GM13977 (cell line): ENCODE measurements around the gene SLC35F5.

Experiments
- DNase-seq: peaks from one replicate; pipeline ENCODE4 v3.0.0; 2012; ENCODE audit warnings: low spot score
- in situ Hi-C: fragments of 300-500 bp; cut with MboI; formaldehyde crosslinking; loops from one replicate; pipeline ENCODE4 v1.12.0; 2022; ENCODE audit warnings: low sequenced_read_pairs, low pct_unique_long_range_greater_than_20kb, mixed read lengths, inconsistent platforms; ENCODE audit not compliant: unreplicated experiment
- TF ChIP-seq, protein P1 (sequence below): IDR thresholded peaks from 2 replicates; pipeline ENCODE4 v1.5.1; 2012; ENCODE audit warnings: mild to moderate bottlenecking, control low read depth; ENCODE audit not compliant: insufficient read depth; ENCODE audit errors: extremely low read depth, missing control alignments

Gene SLC35F5

DNA sequence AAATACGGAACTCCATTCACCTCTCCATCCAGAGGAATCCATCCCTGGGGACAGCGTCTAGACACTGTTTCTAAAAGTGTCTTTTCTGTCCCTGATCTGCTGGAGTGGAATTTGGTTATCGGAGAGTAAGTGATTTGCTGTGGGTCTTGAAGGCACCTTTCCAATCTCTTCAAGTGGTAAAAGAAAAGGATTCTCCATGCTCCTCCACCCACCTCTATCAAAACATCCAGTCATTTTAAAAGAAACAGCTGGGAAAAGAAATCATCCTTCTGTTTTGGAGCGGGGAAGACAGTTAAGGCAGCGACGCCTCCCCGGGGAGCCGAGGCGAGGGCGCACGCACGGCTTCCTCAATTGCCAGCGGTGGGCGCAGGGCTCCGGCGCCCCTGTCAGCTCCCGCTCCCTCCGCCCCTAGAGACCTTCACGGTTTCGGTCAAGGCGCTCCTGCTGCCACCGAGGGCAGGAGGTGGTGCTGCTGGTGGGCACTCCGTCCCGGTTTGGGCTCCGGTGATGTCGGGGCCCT lies 547 bp downstream of the SLC35F5 start:
- in situ Hi-C loops, result no loop called here
- peak; percentile 43 for DNase-seq
- TF ChIP-seq, protein P1, sequence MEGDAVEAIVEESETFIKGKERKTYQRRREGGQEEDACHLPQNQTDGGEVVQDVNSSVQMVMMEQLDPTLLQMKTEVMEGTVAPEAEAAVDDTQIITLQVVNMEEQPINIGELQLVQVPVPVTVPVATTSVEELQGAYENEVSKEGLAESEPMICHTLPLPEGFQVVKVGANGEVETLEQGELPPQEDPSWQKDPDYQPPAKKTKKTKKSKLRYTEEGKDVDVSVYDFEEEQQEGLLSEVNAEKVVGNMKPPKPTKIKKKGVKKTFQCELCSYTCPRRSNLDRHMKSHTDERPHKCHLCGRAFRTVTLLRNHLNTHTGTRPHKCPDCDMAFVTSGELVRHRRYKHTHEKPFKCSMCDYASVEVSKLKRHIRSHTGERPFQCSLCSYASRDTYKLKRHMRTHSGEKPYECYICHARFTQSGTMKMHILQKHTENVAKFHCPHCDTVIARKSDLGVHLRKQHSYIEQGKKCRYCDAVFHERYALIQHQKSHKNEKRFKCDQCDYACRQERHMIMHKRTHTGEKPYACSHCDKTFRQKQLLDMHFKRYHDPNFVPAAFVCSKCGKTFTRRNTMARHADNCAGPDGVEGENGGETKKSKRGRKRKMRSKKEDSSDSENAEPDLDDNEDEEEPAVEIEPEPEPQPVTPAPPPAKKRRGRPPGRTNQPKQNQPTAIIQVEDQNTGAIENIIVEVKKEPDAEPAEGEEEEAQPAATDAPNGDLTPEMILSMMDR, result no peak

DNA sequence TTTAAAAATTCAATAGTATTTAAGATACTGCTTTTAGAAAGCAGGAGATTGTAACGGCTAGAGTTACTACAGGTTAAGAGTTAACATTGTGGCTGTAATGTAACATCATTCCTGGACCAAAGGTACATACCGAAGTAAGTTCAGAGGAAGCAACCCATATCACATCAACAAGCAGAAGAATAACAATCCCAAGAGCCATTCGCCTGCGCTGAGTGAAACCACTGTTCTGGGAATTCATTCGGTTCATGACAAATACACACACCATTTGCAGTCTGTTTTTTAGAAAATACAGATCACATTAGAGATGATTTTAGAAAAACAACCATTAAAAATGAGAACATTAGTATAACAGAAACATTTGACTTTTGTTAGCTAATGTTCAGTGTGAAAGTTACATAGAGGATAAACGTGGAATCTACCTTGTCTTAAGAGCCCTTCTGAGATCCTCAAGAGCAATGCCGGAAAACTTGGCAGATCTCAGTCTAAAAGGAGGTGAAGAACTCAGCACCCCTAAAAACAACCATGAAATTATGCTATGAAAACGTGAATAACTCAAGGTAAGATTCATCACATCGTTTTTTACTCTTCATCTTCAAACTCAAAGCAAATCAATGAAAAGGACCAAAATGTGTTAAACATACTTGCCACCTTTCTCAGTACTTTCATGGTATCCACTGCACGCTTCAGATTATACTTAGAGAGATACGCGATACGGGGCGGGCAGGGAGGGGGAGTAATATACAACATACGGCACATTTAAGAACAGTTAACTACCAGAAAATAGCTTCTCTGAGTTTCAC lies 1.2 kb downstream of the SLC35F5 start:
- peak; percentile 11 for DNase-seq
- TF ChIP-seq, protein P1, result no peak
- in situ Hi-C loops, result no loop called here

DNA sequence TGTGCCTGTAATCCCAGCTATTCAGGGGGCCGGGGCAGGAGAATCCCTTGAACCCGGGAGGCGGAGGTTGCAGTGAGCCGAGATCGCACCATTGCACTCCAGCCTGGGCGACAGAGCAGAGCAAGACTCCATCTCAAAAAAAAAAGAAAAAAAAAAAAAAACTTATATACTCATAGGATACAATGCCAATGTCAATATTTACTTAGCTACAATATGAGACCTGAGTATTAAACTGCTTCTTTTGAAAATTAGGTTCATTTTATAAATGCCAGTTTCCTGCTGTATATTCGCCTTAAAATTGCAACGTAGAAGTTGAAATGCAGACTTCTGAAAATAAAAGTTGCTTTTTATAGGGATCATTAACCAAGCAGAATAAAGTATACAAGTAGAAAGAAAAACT lies 2.3 kb downstream of the SLC35F5 start:
- in situ Hi-C loops, result no loop called here
- no peak for DNase-seq
- TF ChIP-seq, protein P1, result no peak

DNA sequence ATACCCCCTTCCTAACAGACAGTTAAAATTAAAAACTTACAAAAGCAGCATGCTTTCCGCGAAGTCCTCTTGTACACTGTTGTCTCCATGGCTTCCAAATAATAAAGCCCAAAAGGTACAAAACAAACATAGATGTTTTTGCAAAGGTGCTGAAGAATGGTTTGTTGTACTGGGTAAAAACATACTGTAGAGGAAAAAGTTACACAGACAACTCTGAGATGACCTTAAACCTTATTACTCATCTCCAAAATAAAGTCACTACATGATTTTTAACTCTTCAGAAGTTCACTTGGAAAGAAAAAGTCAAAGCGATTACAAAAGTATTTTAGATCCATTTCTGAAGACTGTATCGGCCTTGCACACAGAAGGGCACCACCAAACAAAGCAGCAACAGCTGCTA lies 6.1 kb downstream of the SLC35F5 start:
- DNase-seq, result no peak
- TF ChIP-seq, protein P1, result no peak
- in situ Hi-C loops, result no loop called here

DNA sequence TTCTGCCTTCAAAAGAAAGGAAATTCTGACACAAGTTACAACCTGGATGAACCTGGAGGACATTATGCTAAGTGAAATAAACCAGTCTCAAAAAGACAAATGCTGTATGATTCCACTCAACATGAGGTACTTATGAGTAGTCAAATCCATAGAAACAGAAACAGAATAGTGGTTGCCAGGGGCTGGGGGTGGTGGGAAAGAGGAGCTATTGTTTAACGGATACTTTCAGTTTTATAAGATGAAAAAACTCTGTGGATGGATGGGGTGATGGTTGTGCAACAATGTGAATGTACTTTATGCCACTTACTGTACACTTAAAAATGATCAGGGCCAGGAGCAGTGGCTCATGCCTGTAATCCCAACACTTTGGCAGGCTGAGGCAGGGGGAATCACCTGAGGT lies 15.4 kb downstream of the SLC35F5 start:
- in situ Hi-C loops, result no loop called here
- TF ChIP-seq, protein P1, result no peak
- DNase-seq, result no peak

DNA sequence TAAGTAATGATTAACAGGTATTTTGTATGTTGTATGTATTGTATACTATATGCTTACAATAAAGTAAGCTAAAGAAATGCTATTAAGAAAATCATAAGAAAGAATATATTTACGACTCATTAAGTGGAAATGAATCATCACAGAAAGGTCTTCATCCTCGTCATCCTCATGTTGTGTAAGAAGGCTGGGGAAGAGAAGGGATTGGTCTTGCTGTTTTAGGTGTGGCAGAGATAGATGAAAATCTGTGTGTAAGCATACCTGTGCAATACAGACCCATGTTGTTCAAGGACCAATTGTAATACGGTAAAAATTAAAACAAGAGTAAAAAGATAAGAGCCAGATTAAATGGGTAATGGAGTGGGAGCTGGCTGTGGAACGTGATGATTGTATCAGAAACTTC lies 16.6 kb downstream of the SLC35F5 start:
- in situ Hi-C loops, result no loop called here
- no peak for DNase-seq
- TF ChIP-seq, protein P1, result no peak
